GM23338 (cell line): Measurements from ENCODE around the gene FYB2.

ENCODE experiments used
- CREB1 ChIP-seq: fragments of 250-450 bp; sonication (Bioruptor Pico); IDR thresholded peaks from 2 replicates; pipeline ENCODE4 v1.5.0; 2020; ENCODE audit warnings: low read depth, mild to moderate bottlenecking, moderate library complexity
- CTCF ChIP-seq, 2 experiments: fragments of 200-600 bp in 1 of 2; sonication (generic) in 1 of 2; conservative IDR thresholded peaks; 2 replicates each; pipeline versions ENCODE4 v1.5.1 to v1.6.1; 2016 to 2017; ENCODE audit warnings: antibody characterized with exemption in 2 of 2, low read depth in 2 of 2, mild to moderate bottlenecking in 2 of 2, moderate library complexity in 1 of 2
- ETS1 ChIP-seq: IDR thresholded peaks from 2 replicates; pipeline ENCODE4 v1.6.1; 2016; ENCODE audit warnings: antibody characterized with exemption
- EZH2 ChIP-seq: fragments of 200-600 bp; sonication (generic); IDR thresholded peaks from one replicate; pipeline ENCODE4 v1.8.0; 2017; ENCODE audit warnings: antibody characterized with exemption, mild to moderate bottlenecking, low read depth; ENCODE audit not compliant: unreplicated experiment
- EZH2phosphoT487 ChIP-seq: fragments of 200-600 bp; sonication (generic); IDR thresholded peaks from one replicate; pipeline ENCODE4 v1.8.1; 2018; ENCODE audit warnings: antibody characterized with exemption; ENCODE audit not compliant: unreplicated experiment
- JUNB ChIP-seq: IDR thresholded peaks from one replicate; pipeline ENCODE4 v1.6.1; 2016; ENCODE audit warnings: antibody characterized with exemption; ENCODE audit not compliant: unreplicated experiment
- NANOG ChIP-seq: IDR thresholded peaks from 2 replicates; pipeline ENCODE4 v1.6.1; 2016; ENCODE audit warnings: antibody characterized with exemption, borderline replicate concordance
- POLR2AphosphoS5 ChIP-seq: IDR thresholded peaks from 2 replicates; pipeline ENCODE4 v1.6.1; 2016; ENCODE audit warnings: antibody characterized with exemption, low read depth
- REST ChIP-seq: IDR thresholded peaks from one replicate; pipeline ENCODE4 v1.6.1; 2018; ENCODE audit warnings: antibody characterized with exemption; ENCODE audit not compliant: unreplicated experiment
- ZNF114 ChIP-seq: fragments of 250-450 bp; sonication (Bioruptor Pico); IDR thresholded peaks from 2 replicates; pipeline ENCODE4 v1.5.0; 2020; ENCODE audit warnings: mild to moderate bottlenecking, moderate library complexity
- ZNF331 ChIP-seq: fragments of 250-450 bp; sonication (Bioruptor Pico); IDR thresholded peaks from 2 replicates; pipeline ENCODE4 v1.5.0; 2020; ENCODE audit warnings: low read depth, mild to moderate bottlenecking, moderate library complexity

GRCh38 chr1:56854521-56855099 is 35.4 kb upstream of the FYB2 start, which contains the start of gene C8A:
- TF ChIP-seq EZH2 (no peak), CTCF (conservative IDR thresholded peaks at IDR 0.05; ENCODE audit: low read depth in 2 of 2) (no peak), CREB1 (CRISPR knock-in tag) (no peak), POLR2AphosphoS5 (no peak), EZH2phosphoT487 (no peak), REST (no peak), ZNF331 (CRISPR knock-in tag) (no peak), ETS1 (no peak), JUNB (no peak), ZNF114 (CRISPR knock-in tag) (no peak), NANOG (no peak)
